Stimulated activated CD4-positive, alpha-beta T cell treated with anti-CD3 and anti-CD28 coated beads, Interleukin-1b, Interleukin-23, amount 100 ng/mL, for 1 hour (primary cell): ENCODE measurements around the gene CCL3.
"Not testable (repeated sequence)": the region's sequence is repeated elsewhere in the genome, so short reads cannot be mapped to it uniquely, and the experiment has no call there.

Source experiments
- DNase-seq, 2 donors: peaks; one replicate each; pipeline ENCODE4 v3.0.0-alpha.2; 2020; ENCODE audit warnings: low read depth in 2 of 2

CCL3 gene

GRCh38 chr17:36115649-36115977, 25.7 kb upstream of the CCL3 start:
- DNase-seq: not testable (repeated sequence)

DNA sequence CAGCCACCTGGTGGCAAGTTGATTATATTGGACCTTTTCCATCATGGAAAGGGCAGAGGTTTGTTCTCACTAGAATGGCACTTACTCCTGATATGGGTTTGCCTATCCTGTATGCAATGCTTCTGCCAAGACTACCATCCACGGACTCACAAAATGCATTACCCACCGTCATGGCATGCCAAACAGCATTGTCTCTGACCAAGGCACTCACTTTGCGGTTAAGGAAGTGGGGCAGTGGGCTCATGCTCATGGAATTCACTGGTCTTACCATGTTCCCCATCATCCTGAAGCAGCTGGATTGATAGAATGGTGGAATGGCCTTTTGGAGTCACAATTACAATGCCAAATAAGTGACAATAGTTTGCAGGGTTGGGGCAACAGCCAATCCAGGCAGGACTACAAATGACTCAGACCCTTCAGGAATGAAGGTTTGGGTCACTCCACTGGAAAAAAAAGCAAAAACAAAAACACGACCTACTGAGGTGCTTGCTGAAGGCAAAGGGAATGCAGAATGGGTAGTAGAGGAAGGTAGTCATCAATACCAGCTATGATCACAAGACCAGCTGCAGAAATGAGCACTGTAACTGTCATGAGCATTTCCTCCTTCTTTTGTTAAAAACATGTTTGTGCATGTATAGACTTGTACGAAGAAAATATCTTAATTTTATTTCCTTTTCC, 25.2 kb upstream of the CCL3 start:
- not testable (repeated sequence) for DNase-seq

DNA sequence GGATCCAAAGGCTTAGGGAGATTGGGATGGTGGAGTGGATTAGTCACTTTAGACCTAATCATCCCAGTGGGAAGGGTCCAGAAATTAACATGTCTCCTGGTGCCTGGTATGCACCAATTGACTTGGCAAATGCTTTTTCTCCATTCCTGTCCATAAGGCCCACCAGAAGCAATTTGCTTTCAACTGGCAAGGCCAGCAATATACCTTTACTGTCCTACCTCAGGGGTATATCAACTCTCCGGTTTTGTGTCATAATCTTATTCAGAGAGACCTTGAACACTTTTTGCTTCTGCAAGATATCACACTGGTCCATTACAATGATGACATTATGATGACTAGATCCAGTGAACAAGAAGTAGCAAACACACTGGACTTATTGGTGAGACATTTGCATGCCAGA, 23.2 kb upstream of the CCL3 start:
- DNase-seq: not testable (repeated sequence)

- DNase-seq: no peak
Observed at GRCh38 chr17:36112572-36112971, 22.6 kb upstream of the CCL3 start.

GRCh38 chr17:36111068-36111490, 21.1 kb upstream of the CCL3 start:
- no peak for DNase-seq

DNA sequence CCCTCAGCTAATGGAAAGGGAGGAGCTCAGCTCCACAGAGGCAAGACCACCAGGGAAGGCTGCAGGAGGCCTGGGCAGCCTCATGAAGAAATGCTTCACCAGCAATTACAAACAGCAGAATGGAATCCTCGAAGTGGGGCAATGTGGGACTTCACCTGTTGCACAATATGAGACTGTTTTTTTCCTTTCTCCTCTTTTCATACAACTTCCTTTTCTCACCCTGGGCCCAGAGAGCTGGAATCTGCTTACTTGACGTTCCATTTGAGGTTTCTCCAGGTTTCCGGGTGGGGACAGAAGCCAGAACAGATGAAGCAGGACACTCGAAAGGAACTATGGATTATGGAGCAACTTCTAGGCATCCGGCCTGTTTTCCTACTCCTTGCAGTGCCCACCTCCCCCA, 18.3 kb upstream of the CCL3 start:
- DNase-seq: not testable (repeated sequence)

DNA sequence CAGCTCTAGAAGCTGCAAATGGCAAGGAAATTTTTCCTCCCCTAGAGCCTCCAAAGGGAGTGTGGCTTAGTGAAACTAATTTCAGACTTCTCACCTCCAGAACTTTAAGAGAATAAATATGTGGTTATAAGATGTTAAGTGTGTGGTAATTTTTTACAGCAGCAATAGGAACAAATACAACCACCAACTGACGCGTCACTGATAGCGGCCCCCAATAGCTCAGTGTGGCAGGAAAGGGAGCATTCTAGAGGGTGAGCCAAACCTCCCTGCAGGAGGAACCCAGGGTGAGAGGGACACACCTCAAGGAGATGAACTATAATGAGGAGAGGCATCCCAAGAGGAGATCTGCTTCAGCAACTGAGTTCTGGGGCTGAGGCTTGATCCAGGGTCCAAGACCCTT, 17.7 kb upstream of the CCL3 start:
- no peak for DNase-seq

DNA sequence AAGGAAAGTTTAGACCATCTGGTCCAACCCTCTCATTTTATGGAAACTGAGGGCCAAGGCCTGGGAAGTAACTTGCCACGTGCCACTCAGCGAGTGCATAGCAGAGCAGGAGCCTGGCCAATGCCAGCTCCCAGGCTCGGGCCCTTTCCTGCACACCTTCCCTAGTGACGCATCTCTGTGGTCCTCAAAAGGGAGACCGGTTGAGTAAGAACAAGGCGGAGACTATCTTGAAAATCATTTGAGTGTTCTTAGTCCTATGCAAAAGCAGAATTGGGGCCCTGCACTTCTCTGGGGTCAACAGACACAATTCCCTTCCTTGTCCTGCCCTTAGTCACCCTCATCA, 16.5 kb upstream of the CCL3 start:
- no peak for DNase-seq

DNA sequence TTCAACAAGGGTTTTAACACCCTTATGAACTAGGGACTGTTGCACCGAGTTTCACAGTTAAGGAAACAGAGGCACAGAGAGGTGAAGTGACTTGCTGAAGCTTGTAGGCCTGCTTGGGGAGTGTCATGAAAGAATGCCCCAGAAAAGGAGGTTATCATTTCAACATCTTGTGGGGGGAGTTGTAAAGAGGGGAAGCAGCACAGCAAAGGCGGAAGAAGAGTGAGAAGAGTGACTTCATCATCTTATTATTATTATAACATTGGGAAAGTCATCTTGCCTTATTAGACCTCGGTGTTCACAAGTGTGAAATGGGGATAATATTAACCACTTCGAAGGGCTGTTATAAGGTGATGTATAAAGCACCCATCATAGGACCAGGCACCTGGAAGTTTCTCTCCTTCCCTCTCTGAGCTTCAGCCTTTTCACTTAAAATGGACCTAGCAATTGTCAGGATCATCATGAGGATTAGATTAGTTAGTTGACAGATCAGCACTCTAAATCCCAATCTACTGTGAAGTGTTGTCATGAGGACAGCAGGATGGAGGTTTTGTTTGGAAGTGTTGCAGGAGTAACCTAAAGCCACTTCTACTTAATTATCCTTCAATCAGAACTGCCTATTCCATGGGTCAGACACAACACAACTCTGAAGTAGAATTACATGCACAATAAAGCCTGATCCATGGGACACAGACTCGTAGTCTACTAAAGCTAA, 16.0 kb upstream of the CCL3 start:
- DNase-seq: no peak

DNA sequence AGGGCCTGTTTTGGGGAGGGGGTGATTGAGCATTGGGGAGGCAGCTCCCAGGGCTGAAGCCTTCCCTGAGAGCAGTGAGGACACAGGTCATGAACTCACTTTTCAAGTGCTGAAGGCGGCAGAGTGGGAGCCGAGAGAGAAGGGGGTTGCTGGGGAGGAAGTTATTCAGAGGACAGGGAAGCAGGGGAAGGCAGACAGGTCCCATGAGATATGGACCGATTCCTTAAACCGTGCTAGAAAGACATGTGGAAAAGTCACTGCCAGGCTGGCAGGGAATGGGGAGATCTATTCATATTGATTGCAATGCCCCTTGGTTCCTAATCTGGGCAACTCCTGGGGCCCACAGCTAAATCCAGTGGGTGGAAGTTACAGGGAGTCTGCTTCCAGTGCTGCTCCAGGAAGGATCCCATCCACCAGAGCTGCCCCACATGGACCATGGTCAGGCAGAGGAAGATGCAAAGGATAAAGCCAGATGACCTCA, 14.8 kb upstream of the CCL3 start:
- DNase-seq: no peak

- not testable (repeated sequence) for DNase-seq
Observed at GRCh38 chr17:36104246-36104645, 14.3 kb upstream of the CCL3 start.

- not testable (repeated sequence) for DNase-seq
Observed at GRCh38 chr17:36103401-36103975, 13.5 kb upstream of the CCL3 start, which contains the start of gene CCL4. Gene CCL4, plus strand, starts transcription at chr17:36103827. Its CDS starts 79 bp downstream, at chr17:36103906.

- DNase-seq: not testable (repeated sequence)
Observed at GRCh38 chr17:36099004-36099403, 9.1 kb upstream of the CCL3 start.

- DNase-seq: no peak
Observed at GRCh38 chr17:36095992-36096391, 6.0 kb upstream of the CCL3 start.

GRCh38 chr17:36094746-36095145, 4.8 kb upstream of the CCL3 start:
- DNase-seq: no peak

DNA sequence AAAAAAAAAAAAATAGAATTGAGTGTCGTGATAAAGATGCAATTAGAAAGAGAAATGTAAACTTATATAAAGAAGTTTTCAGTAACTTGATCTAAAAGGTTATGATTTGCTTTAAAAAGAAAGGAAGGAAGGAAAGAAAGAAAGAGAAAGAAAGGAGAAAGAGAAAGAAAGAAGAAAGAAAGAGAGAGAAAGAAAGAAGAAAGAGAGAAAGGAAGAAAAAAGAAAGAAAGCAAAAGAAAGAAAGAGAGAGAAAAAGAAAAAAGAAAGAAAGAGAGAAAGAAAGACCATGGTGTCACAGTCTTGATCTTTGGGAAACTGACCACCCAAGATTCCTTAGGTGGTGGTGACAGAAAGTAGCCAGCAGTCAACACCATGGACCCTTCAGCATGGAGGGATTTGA, 4.3 kb upstream of the CCL3 start:
- DNase-seq: no peak

DNA sequence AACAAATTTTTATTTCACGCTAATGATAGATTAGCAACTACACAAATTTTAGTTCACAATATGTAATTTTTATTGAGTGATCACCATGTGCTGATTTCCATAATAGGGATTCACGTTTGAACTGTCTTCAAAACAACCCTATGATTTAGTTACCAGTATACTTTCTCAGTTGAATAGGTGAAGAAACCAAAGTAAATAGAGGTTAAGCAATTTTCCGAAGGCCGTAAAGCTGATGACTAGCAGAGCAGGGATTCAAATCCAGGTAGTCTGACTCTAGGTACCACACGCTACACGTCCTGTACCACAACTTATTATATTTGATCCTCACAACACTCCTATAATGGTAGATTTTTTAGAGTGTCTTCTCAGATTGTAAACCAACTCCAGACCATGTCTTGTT, 2.8 kb upstream of the CCL3 start:
- DNase-seq: not testable (repeated sequence)

DNA sequence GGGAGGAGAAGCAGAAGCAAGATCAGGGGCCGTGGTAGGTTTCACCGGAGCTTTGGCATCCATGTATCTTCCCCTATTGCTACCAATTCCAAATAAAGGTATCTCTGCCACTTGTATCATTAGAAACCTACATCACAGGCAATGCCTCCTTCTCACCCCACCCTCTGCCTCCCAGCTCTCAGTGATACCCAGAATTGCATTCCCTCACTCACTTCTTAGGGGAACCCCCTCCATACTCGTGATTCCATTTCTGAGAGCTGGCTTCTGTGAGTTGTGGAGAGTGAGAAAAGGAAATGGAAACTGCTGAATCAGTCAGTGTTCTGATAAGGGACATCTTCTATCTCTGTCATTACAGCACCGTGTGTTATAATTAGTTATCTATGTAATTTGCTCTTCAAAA, 2.3 kb upstream of the CCL3 start:
- DNase-seq: no peak

- DNase-seq: no peak
Observed at GRCh38 chr17:36089339-36089865, 541 bp downstream of the CCL3 start.

- DNase-seq: no peak
Observed at GRCh38 chr17:36088670-36089338, 1.1 kb downstream of the CCL3 start.

DNA sequence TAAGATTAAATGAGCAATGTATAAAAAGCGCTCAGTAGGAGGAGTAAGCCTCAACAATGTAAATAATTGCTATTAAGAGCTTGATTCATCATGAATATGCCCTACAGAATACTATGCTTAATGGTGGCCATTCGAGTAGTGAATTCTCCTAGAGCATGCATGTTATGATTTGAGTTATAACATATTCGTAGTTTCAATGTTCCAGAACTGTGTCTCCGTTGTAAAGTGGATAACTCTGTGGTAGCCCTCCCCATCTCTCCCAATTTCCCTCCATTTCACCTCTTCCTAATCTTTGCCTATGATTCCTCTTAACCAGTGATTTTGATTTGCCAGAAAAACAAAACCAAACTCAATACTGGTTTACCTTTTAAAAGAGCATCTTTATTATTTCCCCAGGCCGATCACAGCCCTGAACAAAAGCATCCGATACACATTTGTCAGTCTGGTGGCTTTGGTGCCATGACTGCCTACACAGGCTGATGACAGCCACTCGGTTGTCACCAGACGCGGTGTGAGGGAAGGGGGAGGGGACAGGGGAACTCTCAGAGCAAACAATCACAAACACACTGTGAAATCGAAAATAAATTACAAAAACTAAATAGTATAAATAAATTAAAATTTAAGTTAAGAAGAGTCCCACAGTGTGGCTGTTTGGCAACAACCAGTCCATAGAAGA, 1.9 kb downstream of the CCL3 start:
- not testable (repeated sequence) for DNase-seq

DNA sequence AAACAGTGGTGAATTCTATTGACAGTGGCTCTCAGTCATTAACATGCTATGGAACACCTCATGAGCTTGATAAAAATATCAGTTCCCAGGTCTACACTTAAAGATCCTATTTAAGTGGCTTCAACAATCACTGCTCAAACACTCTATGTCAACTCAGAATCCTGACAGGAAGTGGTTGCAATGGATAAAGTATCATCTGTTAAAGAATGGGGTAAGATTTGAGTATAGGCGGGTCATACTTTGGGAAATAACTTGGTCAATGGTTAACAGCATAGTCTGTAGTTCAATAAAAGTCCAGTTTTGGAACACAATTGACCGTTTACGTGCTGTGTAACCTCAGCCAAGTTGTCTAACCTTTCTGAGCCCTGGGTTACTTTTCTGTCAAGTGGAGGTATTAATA, 2.5 kb downstream of the CCL3 start:
- DNase-seq: not testable (repeated sequence)
